Mesenchymal stem cell (in vitro differentiated cells and primary cell): ENCODE measurements around the gene OTULIN.
A peak's percentile ranks its signal among the peaks of the same experiment; 100 is the strongest.

ENCODE experiments used
- DNase-seq: peaks from one replicate; pipeline ENCODE4 v3.0.0-alpha.2; 2013
- H2AFZ ChIP-seq: one replicate; pipeline ENCODE4 v1.6.1; 2013; ENCODE audit warnings: low read depth, mild to moderate bottlenecking, control low read depth, inconsistent platforms, low read length, moderate library complexity
- H2AK5ac ChIP-seq: 2 replicates; pipeline ENCODE4 v1.6.1; 2013; ENCODE audit warnings: low read length, moderate library complexity, mild to moderate bottlenecking, inconsistent platforms; ENCODE audit not compliant: severe bottlenecking
- H2BK120ac ChIP-seq: one replicate; pipeline ENCODE4 v1.6.1; 2013; ENCODE audit warnings: low read depth, mild to moderate bottlenecking, inconsistent platforms, low read length, moderate library complexity
- H2BK12ac ChIP-seq, 2 experiments: one replicate each; pipeline ENCODE4 v1.6.1; 2013; ENCODE audit warnings: inconsistent platforms in 2 of 2, low read length in 2 of 2, mild to moderate bottlenecking in 2 of 2, moderate library complexity in 2 of 2, control low read depth in 1 of 2
- H2BK15ac ChIP-seq: one replicate; pipeline ENCODE4 v1.6.1; 2013; ENCODE audit warnings: mild to moderate bottlenecking, low read depth, inconsistent platforms; ENCODE audit not compliant: poor library complexity, severe bottlenecking
- H2BK5ac ChIP-seq: 2 replicates; pipeline ENCODE4 v1.6.1; 2013; ENCODE audit warnings: low read depth, mild to moderate bottlenecking, low read length, control low read depth, inconsistent platforms; ENCODE audit not compliant: poor library complexity, severe bottlenecking
- H3K14ac ChIP-seq, 2 experiments: one replicate each; pipeline ENCODE4 v1.6.1; 2013; ENCODE audit warnings: inconsistent platforms in 2 of 2, low read length in 2 of 2, control low read depth in 1 of 2, mild to moderate bottlenecking in 1 of 2, moderate library complexity in 1 of 2
- H3K18ac ChIP-seq, 2 experiments: one replicate each; pipeline ENCODE4 v1.6.1; 2013; ENCODE audit warnings: inconsistent platforms in 2 of 2, low read length in 2 of 2, control low read depth in 1 of 2, low read depth in 1 of 2, mild to moderate bottlenecking in 1 of 2
- H3K23ac ChIP-seq, 2 experiments: one replicate each; pipeline ENCODE4 v1.6.1; 2013; ENCODE audit warnings: inconsistent platforms in 2 of 2, low read length in 2 of 2, mild to moderate bottlenecking in 2 of 2, moderate library complexity in 2 of 2, control low read depth in 1 of 2
- H3K27ac ChIP-seq: 2 replicates; pipeline ENCODE4 v1.5.1; 2013; ENCODE audit warnings: mild to moderate bottlenecking, moderate library complexity, low read length, control low read depth, inconsistent platforms; ENCODE audit not compliant: poor library complexity, severe bottlenecking
- H3K27me3 ChIP-seq, 2 experiments: 2 replicates each; pipeline versions ENCODE4 v1.6.1 to v1.7.0; 2013; ENCODE audit warnings: low read length in 2 of 2, mild to moderate bottlenecking in 2 of 2, moderate library complexity in 2 of 2, control low read depth in 1 of 2, inconsistent platforms in 1 of 2; ENCODE audit not compliant: control insufficient read depth in 1 of 2, insufficient read depth in 1 of 2
- H3K36me3 ChIP-seq, 2 experiments: 2 replicates each; pipeline versions ENCODE4 v1.6.1 to v1.7.0; 2013; ENCODE audit warnings: low read length in 2 of 2, control low read depth in 1 of 2, inconsistent platforms in 1 of 2, low read depth in 1 of 2, mild to moderate bottlenecking in 1 of 2; ENCODE audit not compliant: insufficient read depth in 2 of 2, control insufficient read depth in 1 of 2
- H3K4ac ChIP-seq, 2 experiments: one replicate each; pipeline ENCODE4 v1.6.1; 2013; ENCODE audit warnings: inconsistent platforms in 2 of 2, low read length in 2 of 2, mild to moderate bottlenecking in 2 of 2, moderate library complexity in 2 of 2, control low read depth in 1 of 2, low read depth in 1 of 2
- H3K4me1 ChIP-seq: 2 replicates; pipeline ENCODE4 v1.6.1; 2013; ENCODE audit warnings: low read depth, low read length, control low read depth; ENCODE audit not compliant: control insufficient read depth, insufficient read depth
- H3K4me2 ChIP-seq: 2 replicates; pipeline ENCODE4 v1.6.1; 2013; ENCODE audit warnings: low read length, mild to moderate bottlenecking, inconsistent platforms; ENCODE audit not compliant: poor library complexity, severe bottlenecking
- H3K4me3 ChIP-seq, 2 experiments: 2 replicates each; pipeline versions ENCODE4 v1.5.1 to v1.7.0; 2013; ENCODE audit warnings: low read length in 2 of 2, mild to moderate bottlenecking in 2 of 2, control low read depth in 1 of 2, low read depth in 1 of 2; ENCODE audit not compliant: insufficient read depth in 1 of 2
- H3K79me1 ChIP-seq: replicated peaks from 2 replicates; pipeline ENCODE4 v1.6.1; 2013; ENCODE audit warnings: mild to moderate bottlenecking, control low read depth, low read length, inconsistent platforms; ENCODE audit not compliant: poor library complexity, severe bottlenecking
- H3K9ac ChIP-seq: 2 replicates; pipeline ENCODE4 v1.7.0; 2013; ENCODE audit warnings: mild to moderate bottlenecking, low read length, moderate library complexity
- H3K9me3 ChIP-seq: 2 replicates; pipeline ENCODE4 v1.7.0; 2013; ENCODE audit warnings: mild to moderate bottlenecking, low read length; ENCODE audit not compliant: control insufficient read depth
- H4K8ac ChIP-seq: one replicate; pipeline ENCODE4 v1.6.1; 2013; ENCODE audit warnings: inconsistent platforms, mild to moderate bottlenecking, low read length, moderate library complexity
- H4K91ac ChIP-seq: one replicate; pipeline ENCODE4 v1.6.1; 2013; ENCODE audit warnings: mild to moderate bottlenecking, low read length, inconsistent platforms
- WGBS: methylation state at CpG from one replicate; pipeline ENCODE4 v1.1.7; 2013; ENCODE audit warnings: mixed read lengths; 5-methylcytosine and 5-hydroxymethylcytosine counted together

OTULIN gene

GRCh38 chr5:14730881-14731280, 66.4 kb downstream of the OTULIN start:
- H4K91ac ChIP-seq = no peak overlapping the region
- peak overlapping the region in 1 of 2 experiments; percentile 24 for H2BK12ac ChIP-seq
- H3K14ac ChIP-seq = no peak overlapping the region
- H4K8ac ChIP-seq = no peak overlapping the region
- H2BK15ac ChIP-seq = no peak overlapping the region
- H3K36me3 ChIP-seq = peaks cover 7 to 43% of the 10 kb centered on the region in 2 experiments
- no peak overlapping the region for H3K9ac ChIP-seq
- no peak overlapping the region for H3K4ac ChIP-seq
- H2AK5ac ChIP-seq = no peak overlapping the region
- H3K9me3 ChIP-seq = no peaks in the 10 kb centered on the region
- no peaks in the 10 kb centered on the region for H3K27me3 ChIP-seq
- no peak overlapping the region for H3K18ac ChIP-seq
- no peak overlapping the region for H2AFZ ChIP-seq
- no peak overlapping the region for H3K4me2 ChIP-seq
- WGBS = 88% methylated on average over 15 of the region's 15 CpGs
- H3K79me1 ChIP-seq = no peaks in the 10 kb centered on the region
- H3K23ac ChIP-seq = no peak overlapping the region
- H2BK120ac ChIP-seq = no peak overlapping the region
- H2BK5ac ChIP-seq = no peak overlapping the region
- H3K4me1 ChIP-seq = peaks cover 8% of the 10 kb centered on the region
- H3K27ac ChIP-seq = no peak overlapping the region
- DNase-seq = no peak
- H3K4me3 ChIP-seq = no peak overlapping the region

GRCh38 chr5:14732991-14733390, 68.5 kb downstream of the OTULIN start:
- Histone ChIP-seq H2AFZ (no peak overlapping the region), H3K9me3 (no peaks in the 10 kb centered on the region), H3K23ac (no peak overlapping the region), H2BK15ac (no peak overlapping the region), H2BK5ac (no peak overlapping the region), H3K9ac (no peak overlapping the region), H3K4me2 (no peak overlapping the region), H3K27me3 (no peaks in the 10 kb centered on the region), H3K36me3 (peaks cover 11 to 61% of the 10 kb centered on the region in 2 experiments), H3K79me1 (no peaks in the 10 kb centered on the region), H2BK120ac (no peak overlapping the region), H3K14ac (no peak overlapping the region), H3K4ac (no peak overlapping the region), H3K4me1 (no peaks in the 10 kb centered on the region), H2BK12ac (no peak overlapping the region), H3K4me3 (no peak overlapping the region), H3K27ac (no peak overlapping the region), H2AK5ac (no peak overlapping the region), H4K91ac (no peak overlapping the region), H4K8ac (no peak overlapping the region), H3K18ac (no peak overlapping the region)
- DNase-seq = no peak
- 92% methylated on average over 6 of the region's 6 CpGs for WGBS

GRCh38 chr5:14733661-14734060, 69.1 kb downstream of the OTULIN start:
- H4K8ac ChIP-seq = no peak overlapping the region
- no peak overlapping the region for H2AFZ ChIP-seq
- 95% methylated on average over 16 of the region's 16 CpGs for WGBS

GRCh38 chr5:14734396-14734795, 69.9 kb downstream of the OTULIN start:
- Histone ChIP-seq H3K36me3 (peaks cover 11 to 65% of the 10 kb centered on the region in 2 experiments), H3K4me3 (no peak overlapping the region), H2BK120ac (no peak overlapping the region), H2BK12ac (no peak overlapping the region), H2BK5ac (no peak overlapping the region), H2AK5ac (no peak overlapping the region), H3K27me3 (no peaks in the 10 kb centered on the region), H2AFZ (no peak overlapping the region), H2BK15ac (no peak overlapping the region), H3K79me1 (no peaks in the 10 kb centered on the region), H3K4ac (no peak overlapping the region), H3K14ac (no peak overlapping the region), H3K9me3 (no peaks in the 10 kb centered on the region), H3K18ac (no peak overlapping the region), H3K4me1 (no peaks in the 10 kb centered on the region), H4K91ac (no peak overlapping the region), H4K8ac (no peak overlapping the region), H3K9ac (no peak overlapping the region), H3K27ac (no peak overlapping the region), H3K4me2 (no peak overlapping the region), H3K23ac (no peak overlapping the region)
- 87% methylated on average over 8 of the region's 13 CpGs for WGBS
- no peak for DNase-seq

More at GRCh38 chr5:14733661-14734060, 69.1 kb downstream of the OTULIN start:
- no peaks in the 10 kb centered on the region for H3K27me3 ChIP-seq
- no peak overlapping the region for H3K27ac ChIP-seq
- H3K4me3 ChIP-seq = no peak overlapping the region
- no peak overlapping the region for H3K14ac ChIP-seq
- H3K18ac ChIP-seq = no peak overlapping the region
- no peak overlapping the region for H2BK120ac ChIP-seq
- peak overlapping the region; percentile 12 for H4K91ac ChIP-seq
- DNase-seq = no peak
- no peak overlapping the region for H3K4me2 ChIP-seq
- H3K23ac ChIP-seq = no peak overlapping the region
- H3K36me3 ChIP-seq = peaks cover 11 to 65% of the 10 kb centered on the region in 2 experiments
- no peaks in the 10 kb centered on the region for H3K4me1 ChIP-seq
- H3K9ac ChIP-seq = no peak overlapping the region
- H2BK15ac ChIP-seq = no peak overlapping the region
- no peak overlapping the region for H2BK5ac ChIP-seq
- no peak overlapping the region for H2AK5ac ChIP-seq
- no peak overlapping the region for H2BK12ac ChIP-seq
- H3K4ac ChIP-seq = no peak overlapping the region
- H3K9me3 ChIP-seq = no peaks in the 10 kb centered on the region
- no peaks in the 10 kb centered on the region for H3K79me1 ChIP-seq
